ENCODE data around the gene ITGB1BP2.

The ITGB1BP2 gene

DNA sequence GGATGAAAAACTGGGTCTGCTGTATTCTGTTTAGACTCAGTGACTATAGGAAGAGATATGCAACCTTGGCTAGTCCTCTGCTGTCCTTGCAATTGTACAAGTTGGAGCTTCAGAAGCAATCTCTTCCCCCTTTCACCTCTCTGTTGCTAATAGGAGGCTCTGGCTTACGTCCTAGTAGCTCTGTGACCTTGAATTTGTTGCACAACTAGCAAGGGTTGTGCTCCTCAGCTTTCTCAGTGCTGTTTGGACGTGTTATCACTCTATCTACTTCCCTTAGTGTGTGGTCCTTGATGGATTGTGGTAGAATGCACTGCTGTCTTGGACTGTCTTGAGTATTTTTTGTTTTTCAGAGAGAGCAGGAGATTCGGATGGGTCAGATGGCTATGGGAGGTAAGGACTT lies 3.4 kb upstream of the ITGB1BP2 start:
- TF ChIP-seq, protein P1, sequence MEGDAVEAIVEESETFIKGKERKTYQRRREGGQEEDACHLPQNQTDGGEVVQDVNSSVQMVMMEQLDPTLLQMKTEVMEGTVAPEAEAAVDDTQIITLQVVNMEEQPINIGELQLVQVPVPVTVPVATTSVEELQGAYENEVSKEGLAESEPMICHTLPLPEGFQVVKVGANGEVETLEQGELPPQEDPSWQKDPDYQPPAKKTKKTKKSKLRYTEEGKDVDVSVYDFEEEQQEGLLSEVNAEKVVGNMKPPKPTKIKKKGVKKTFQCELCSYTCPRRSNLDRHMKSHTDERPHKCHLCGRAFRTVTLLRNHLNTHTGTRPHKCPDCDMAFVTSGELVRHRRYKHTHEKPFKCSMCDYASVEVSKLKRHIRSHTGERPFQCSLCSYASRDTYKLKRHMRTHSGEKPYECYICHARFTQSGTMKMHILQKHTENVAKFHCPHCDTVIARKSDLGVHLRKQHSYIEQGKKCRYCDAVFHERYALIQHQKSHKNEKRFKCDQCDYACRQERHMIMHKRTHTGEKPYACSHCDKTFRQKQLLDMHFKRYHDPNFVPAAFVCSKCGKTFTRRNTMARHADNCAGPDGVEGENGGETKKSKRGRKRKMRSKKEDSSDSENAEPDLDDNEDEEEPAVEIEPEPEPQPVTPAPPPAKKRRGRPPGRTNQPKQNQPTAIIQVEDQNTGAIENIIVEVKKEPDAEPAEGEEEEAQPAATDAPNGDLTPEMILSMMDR (IDR thresholded peaks at IDR 0.05) = no peak

DNA sequence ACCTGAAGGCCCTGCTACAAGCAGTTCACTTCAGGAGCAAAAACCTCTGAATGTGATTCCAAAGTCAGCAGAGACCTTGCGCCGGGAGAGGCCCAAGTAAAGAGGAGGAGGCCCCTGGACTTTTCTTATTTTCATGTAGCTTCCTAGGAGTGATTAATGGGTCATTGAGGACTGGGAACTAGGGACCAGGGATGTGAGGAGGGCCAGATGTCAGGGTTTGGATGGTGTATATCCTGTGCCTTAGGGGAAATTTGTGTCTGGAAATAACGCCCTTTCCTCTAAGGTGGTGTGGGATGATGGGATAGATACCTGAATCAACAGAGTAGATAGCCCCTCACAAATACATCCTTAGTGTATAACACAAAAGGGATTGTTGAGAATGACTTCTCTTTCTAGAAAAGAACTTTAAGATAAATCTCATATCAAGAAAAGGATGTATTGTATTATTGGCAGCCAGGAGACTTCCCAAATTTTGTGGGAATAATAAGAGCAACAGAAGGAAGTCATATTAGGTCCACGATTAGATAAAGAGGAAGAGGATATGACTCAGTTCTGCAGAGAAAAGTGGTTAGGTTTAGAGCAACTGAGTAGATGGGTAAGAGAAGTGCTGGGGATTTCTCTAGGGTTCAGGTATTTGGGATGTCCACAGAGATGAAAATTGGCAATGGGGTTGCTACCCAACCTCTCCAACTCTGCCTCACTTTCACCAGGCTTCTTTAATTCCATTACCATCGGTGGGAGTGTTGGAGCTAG lies 1.1 kb downstream of the ITGB1BP2 start:
- TF ChIP-seq, protein P1 (IDR thresholded peaks at IDR 0.05) = no peak

DNA sequence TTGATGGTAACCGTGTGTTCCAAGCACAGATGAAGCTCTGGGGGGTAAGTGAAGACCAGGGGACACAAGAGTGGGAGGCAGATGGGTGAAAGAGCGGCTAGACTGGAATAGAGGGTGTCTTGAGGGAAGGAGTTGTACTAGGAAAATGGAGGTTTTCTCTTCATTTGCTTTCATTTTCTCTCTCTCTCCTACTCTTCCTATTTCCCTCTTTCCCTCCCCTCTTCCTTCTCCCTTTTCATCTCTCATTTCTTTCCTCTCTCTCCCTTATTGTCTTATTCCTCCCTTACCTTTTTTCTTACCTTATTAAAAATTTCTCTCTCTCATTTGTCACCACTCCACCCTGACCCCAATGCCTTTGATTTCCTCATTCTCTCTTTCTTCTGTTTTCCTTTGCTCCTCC lies 3.0 kb downstream of the ITGB1BP2 start:
- TF ChIP-seq, protein P1 (IDR thresholded peaks at IDR 0.05) = no peak

DNA sequence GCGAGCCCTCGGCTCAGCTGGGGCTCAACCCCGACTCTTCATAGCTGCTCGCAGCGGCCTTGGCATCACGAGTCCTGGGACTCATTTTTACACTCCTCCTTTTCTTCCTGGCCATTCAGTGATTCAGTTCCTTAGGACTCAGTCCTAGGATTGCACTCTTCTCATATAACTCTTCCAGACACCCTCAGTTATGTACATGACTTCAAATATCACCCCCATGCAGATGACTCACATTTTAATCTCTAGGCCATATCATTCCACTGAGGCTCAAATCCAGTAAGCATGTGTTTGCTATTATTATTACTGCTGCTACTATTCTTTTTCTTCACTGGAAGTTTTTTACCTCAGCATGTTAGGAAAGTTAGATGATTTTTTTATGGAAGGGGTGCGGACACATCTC lies 14.4 kb downstream of the ITGB1BP2 start:
- TF ChIP-seq, protein P1 (IDR thresholded peaks at IDR 0.05) = no peak

DNA sequence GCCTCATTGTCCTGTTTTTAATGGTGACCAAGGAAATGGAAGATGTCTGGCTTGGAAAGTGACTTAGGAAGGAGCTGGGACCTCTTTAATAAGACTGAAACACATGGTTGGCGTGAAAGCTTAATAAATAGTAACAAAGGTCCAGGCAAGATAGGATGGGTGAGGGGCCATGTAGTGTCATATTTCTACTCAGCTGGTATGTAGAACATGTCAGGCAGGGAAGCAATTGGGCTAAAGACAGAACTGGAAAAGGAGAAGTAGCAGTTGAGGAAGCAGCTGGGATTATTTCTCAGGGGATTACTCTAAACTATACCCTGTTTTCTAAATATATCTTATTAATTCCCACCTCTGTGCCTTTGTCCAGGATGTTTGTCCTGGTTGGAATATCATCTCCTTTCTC lies 18.6 kb downstream of the ITGB1BP2 start:
- TF ChIP-seq, protein P1 (IDR thresholded peaks at IDR 0.05) = no peak

DNA sequence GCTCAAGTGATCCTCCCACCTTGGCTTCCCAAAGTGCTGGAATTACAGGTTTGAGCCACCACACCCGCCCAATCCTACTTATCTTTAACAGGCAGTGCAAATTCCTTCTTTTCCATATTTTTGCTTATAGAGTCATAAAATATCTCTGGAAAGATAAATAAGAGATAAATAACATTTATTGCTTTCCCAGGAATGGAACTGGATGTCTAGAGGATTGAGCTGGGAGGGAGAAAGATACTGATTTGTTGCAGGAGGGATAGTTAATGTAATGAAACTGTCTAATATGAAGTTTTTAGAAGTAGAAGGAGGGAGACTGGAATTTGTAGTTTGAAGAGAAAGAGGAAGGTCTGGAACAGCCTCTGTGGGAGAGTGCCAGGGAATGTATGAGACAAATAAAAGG lies 20.2 kb downstream of the ITGB1BP2 start:
- TF ChIP-seq, protein P1 (IDR thresholded peaks at IDR 0.05) = no peak

DNA sequence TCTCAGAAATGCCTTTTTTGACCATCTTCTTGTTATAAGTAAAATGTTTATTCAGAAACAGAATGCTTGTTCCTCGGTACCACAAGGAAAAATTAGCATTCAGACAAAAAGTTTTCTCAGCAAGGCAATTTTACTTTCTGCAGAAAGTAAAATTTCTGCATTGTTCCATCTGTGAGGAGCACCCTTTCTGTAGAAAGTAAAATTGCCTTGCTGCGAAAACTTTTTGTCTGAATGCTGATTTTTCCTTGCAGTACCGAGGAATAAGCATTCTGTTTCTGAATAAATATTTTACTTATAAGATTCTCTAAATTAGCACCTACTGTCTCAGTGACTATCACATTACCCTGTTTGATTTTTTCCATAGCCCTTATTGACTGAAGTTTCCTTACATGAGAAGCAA lies 24.8 kb downstream of the ITGB1BP2 start:
- TF ChIP-seq, protein P1 (IDR thresholded peaks at IDR 0.05) = no peak
